Breast epithelium (tissue), 3 donors: ENCODE results near the gene TBC1D28.
"Not testable (repeated sequence)": the region's sequence is repeated elsewhere in the genome, so short reads cannot be mapped to it uniquely, and the experiment has no call there.

Source experiments
- POLR2A ChIP-seq: fragments of 450-650 bp; IDR thresholded peaks from one replicate; pipeline ENCODE4 v1.6.1; 2016; ENCODE audit warnings: antibody characterized with exemption, mild to moderate bottlenecking, moderate library complexity
- POLR2AphosphoS5 ChIP-seq, 3 donors: sonication (generic); formaldehyde crosslinking; IDR thresholded peaks; one replicate each; pipeline ENCODE4 v1.6.1; 2017; ENCODE audit warnings: antibody characterized with exemption in 3 of 3
- TF ChIP-seq, protein P1 (sequence below), 3 donors: fragments of 450-650 bp; IDR thresholded peaks; one replicate each; pipeline ENCODE4 v1.5.1; 2016 to 2017; ENCODE audit warnings: antibody characterized with exemption in 3 of 3, mild to moderate bottlenecking in 3 of 3, moderate library complexity in 3 of 3

DNA sequence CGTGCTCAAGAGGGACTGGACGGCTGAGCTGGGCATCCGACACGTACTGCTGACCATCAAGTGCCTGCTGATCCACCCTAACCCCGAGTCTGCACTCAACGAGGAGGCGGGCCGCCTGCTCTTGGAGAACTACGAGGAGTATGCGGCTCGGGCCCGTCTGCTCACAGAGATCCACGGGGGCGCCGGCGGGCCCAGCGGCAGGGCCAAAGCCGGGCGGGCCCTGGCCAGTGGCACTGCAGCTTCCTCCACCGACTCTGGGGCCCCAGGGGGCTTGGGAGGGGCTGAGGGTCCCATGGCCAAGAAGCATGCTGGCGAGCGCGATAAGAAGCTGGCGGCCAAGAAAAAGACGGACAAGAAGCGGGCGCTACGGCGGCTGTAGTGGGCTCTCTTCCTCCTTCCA, 33.2 kb upstream of the TBC1D28 start:
- TF ChIP-seq, protein P1, sequence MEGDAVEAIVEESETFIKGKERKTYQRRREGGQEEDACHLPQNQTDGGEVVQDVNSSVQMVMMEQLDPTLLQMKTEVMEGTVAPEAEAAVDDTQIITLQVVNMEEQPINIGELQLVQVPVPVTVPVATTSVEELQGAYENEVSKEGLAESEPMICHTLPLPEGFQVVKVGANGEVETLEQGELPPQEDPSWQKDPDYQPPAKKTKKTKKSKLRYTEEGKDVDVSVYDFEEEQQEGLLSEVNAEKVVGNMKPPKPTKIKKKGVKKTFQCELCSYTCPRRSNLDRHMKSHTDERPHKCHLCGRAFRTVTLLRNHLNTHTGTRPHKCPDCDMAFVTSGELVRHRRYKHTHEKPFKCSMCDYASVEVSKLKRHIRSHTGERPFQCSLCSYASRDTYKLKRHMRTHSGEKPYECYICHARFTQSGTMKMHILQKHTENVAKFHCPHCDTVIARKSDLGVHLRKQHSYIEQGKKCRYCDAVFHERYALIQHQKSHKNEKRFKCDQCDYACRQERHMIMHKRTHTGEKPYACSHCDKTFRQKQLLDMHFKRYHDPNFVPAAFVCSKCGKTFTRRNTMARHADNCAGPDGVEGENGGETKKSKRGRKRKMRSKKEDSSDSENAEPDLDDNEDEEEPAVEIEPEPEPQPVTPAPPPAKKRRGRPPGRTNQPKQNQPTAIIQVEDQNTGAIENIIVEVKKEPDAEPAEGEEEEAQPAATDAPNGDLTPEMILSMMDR (IDR thresholded peaks at IDR 0.05), result not testable (repeated sequence)
- TF ChIP-seq POLR2A; POLR2AphosphoS5 (IDR thresholded peaks at IDR 0.05): not testable (repeated sequence)
